Nucleus accumbens (tissue), 56 donors: ENCODE data around the gene TAS2R50.
A peak's percentile ranks its signal among the peaks of the same experiment; 100 is the strongest.
"Not testable (repeated sequence)": the region's sequence is repeated elsewhere in the genome, so short reads cannot be mapped to it uniquely, and the experiment has no call there.

Source experiments
- DNase-seq, 56 donors: peaks; one replicate each; lab custom pipeline; 2025; lab: John Stamatoyannopoulos, UW

The TAS2R50 gene, protein sequence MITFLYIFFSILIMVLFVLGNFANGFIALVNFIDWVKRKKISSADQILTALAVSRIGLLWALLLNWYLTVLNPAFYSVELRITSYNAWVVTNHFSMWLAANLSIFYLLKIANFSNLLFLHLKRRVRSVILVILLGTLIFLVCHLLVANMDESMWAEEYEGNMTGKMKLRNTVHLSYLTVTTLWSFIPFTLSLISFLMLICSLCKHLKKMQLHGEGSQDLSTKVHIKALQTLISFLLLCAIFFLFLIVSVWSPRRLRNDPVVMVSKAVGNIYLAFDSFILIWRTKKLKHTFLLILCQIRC

DNA sequence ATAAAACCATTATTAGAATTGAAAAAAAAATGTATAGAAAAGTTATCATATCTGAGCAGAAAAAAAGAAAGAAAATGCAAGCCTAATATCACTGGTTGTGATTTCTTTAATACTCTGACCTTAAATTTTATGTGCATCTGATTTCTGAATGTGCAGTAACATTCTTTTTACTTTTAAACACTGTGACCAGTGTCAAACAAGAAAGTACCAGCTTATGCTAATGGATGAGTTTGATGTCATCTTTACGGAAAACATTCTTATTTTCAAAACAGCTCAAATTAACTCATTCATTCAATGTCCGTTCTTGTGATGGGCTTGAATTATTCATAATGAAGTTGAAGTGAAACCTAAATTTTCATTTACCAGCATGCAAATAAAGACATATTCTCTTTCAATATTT is at the start of gene TAS2R50:
TAS2R50 (minus strand) TSS at position 101 of the 400 bp plus-strand sequence; CDS start at position 49, 52 bp downstream.
- DNase-seq: no peak

DNA sequence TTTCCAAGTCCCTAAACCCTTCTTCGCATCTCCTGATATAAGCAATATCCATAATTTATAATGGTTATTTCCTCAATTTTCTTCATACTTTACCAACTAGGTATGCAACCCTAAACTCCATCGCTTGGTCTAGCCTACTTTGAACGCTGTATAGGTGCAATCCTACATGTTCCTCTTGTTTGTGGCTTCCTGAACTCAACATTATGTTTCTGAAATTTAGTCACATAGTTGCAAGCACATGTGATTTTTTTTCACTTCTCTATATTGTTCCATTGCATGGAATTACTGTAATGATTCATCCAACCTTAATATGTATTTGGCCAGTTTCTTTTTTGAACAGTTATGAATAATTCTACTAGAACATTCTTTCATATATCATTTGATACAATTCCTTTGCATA is 47.2 kb upstream of the TAS2R50 start:
- DNase-seq: not testable (repeated sequence)

DNA sequence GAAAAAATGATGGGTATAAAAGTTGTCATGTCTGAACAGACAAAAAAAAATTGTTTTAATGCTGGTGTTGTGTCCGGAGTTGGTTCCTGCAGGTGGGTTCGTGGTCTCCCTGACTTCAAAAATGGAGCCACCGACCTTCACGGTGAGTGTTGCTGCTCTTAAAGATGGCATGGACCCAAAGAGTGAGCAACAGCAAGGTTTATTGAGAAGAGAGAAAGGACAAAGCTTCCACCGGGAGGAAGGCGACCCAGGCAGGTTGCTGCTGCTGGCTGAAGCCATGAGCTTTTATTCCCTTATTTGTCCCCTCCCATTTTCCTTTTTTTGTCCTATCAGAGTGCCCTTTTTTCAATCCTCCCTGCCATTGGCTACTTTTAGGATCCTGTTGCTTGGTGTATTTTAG is 44.6 kb upstream of the TAS2R50 start, which contains the start of gene TAS2R31:
TAS2R31 (minus strand) TSS at position 101 of the 400 bp plus-strand sequence; CDS start at position 29, 72 bp downstream.
- no peak for DNase-seq

DNA sequence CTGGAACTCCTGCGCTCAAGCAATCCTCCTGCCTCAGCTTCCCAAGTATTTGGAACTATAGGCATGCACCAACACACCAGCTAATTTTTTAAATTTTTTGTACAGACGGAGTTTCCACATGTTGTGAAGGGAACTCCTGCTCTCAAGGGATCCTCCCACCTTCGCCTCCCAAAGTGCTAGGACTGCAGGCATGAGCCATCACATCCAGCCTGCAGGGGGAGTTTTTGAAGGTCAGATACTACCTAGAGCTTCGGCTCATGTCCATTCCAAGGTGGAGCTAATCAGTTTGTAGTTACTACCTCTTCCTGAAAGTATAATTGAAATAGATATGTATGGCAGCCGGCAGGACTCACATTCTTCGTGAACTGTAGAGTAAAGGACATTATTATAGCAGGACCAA is 39.4 kb upstream of the TAS2R50 start:
- DNase-seq: no peak

DNA sequence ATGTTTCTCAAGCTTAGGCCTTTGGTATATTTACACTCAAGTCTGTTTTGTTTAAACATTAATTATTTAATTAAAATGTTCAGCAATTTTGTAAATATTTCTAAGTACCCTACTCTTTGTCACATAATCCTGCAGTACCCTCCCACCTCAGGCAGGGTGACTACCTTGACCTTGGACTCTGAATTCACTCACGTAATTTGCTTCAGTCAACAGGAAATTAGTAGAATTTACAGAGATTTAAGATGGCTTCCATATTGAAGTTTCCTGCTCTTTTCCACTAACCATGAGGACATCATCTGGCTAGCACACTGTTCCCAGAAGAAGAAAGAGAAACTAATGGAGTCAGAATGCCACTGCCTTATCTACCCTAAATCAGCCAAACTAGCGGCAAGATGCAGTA is 36.7 kb upstream of the TAS2R50 start:
- DNase-seq: no peak

DNA sequence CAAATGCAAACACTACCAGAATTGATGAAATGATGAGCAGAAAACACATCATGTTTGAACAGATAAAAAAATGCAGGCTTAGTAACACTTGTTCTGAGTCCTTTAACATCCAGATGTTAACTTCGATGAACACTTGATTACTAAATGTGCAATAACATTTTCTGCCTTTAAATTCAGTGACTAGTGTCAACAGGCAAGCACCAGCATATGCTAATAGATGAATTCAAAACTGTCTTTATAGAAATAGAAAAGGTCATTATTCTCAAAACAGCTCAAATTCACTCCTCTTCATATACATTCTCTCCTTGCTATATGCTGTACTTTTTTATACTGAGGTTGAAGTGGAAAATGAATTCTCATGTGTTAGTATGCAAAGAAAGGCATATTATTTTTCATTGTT is 35.8 kb upstream of the TAS2R50 start, which contains the start of gene TAS2R19:
TAS2R19 (minus strand) TSS at position 101 of the 400 bp plus-strand sequence; CDS start at position 52, 49 bp downstream.
- no peak for DNase-seq

DNA sequence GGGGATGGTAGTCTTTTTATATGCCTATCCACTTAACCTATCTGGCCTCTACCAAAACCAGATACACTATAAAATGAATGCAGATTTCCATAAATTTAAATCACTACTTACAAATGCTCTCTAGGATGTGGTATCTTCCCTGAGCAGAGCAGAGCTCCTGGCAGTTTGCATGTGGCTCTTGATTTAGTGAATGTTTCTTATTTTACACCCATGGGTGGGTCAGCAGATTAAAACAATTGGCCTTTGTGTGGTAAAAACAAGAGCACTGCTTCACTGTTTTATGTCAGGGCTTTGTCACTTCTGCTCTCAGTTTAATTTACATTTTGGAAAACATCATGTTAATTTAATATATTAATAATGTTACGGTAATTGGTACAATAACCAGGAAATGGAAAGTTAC is 30.2 kb upstream of the TAS2R50 start:
- DNase-seq: peak in 14 of 56 donors; percentile 2 to 30 (median 12)

DNA sequence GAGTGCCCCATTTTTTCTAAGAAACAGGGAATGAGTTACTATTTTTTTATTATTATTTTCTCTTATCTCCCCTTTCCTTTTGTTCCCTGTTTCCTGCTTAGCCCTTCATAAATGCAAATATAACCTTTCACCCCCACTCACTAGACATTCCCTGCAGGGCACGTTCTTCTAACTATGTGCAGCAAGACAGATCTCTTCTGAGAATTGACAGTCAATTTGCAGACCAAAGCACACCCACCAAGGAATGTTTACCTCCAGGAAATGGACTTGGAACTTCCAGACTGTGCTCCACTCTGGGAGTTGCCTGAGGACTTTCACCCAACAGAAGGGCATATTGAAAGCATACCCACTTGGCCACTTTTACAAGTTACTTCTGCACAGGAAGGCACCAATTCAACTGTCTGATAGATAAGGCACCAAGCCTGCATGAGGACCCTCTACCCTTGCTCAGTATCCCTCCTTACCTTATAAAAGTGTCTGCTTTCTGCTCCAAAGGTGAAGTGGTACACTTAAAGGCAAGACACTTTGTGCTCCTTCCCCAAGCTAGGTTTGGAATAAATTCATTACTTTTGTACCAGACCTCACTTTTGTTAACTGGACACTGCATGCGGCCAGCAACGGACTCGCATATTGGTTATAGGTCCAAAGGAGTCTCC is 29.2 kb upstream of the TAS2R50 start:
- no peak for DNase-seq

DNA sequence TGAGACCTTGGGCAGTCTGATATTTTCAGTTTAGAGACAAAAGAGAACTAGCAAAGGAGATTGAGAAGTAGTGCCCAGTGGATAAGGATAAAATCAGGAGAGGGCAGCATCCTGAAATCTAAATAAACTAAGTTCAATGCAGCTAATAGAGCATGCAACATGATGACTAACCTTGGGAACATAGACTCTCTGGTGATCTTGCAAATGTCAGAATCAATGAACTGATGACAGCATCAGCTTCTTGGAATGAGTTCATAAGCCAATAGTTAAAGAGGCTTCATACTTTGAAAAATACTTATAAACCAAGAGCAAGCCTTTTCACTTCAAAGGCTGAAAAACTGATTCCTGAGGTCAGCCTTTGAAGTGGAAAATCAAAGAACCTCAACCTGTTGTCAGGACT is 27.5 kb upstream of the TAS2R50 start:
- DNase-seq: no peak

DNA sequence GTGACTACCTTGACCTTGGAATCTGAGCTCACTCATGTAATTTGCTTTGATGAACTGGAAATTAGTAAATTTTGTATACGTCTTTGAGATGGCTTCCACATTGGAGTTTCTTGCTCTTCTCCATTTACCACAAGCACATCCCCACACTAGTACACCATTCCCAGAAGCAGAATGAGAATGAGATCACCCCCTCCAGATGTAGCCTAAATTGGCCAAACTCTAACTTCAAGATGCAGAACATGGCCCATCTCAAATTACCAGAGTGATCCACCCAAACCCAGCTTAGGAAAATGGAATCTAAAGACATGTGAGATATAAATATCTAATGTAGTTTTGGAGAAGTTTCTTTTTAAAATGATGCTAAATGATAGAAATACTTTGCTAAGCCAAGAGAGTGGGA is 20.9 kb upstream of the TAS2R50 start:
- no peak for DNase-seq

DNA sequence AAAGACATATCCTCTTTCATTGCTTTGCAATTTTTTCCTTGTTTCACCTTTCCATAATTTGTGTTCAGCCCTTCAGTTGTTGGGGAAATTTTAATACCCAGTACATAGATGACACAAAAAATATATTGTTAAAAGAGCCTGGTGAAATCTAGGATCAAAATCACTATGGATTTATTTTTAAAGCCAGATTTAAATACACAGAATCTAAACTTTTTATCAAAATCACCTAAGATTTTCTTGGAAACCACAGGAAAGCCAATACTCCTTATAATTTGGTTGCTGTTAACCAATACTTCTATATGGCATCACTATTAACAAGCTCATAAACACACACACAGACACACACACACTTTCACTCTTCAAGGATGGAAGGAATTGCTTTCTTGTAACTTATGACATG is 11.5 kb upstream of the TAS2R50 start, which contains the start of gene TAS2R20:
TAS2R20 (minus strand) TSS at position 101 of the 400 bp plus-strand sequence. CDS start 429 bp downstream, outside the sequence.
- no peak for DNase-seq

DNA sequence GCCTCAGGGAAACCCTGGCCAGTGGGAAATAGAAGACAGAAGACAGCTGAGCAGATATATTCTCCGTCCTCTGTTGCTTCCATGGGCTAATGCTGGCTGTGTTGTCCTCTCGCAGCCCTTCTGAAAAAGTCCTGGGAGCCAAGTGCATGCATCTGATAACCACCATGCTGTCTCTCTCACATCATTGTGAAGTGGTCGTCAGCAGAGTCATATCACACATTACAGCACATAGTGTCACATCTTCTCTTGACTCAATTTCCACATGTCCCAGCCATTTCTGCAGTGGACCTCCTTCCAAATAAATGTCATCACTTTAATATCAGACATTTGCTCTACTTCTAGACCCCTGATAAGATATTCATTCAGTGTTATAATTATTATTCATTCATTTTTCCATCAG is 7.6 kb upstream of the TAS2R50 start:
- DNase-seq: no peak

DNA sequence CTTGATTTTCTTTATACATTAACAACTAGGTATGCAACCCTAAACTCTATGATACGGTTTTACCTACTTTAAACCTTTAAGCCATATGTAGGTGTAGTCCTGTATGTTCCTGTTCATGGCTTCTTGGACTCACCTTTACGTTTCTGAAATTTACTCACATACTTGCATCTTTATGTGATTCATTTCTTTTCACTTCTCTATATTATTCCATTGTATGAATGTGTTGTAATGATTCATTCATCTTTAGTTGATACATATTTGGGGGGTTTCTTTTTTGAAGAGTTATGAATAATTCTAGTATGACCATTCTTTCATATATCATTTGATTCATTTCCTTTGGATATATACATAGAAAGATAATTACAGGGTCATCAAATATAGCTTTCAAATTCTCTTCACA is 2.4 kb upstream of the TAS2R50 start:
- DNase-seq: no peak

DNA sequence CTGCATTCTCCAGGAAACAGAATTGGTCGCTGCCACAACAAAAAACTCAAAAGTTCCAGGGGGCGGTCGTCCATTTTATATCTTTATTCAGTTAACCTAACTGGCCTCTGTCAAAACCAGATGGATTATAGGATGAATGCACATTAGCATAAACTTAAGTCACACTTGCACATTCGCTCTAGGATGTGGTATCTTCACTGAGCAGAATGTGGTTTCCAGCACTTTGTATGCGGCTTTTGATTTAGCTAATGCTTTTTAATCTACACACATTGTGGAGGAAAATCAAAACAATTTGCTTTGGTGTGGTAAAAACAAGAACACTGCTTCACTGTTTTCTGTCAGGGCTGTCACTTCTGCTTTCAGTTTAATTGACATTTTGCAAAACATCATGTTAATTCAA is 4.5 kb downstream of the TAS2R50 start:
- no peak for DNase-seq

DNA sequence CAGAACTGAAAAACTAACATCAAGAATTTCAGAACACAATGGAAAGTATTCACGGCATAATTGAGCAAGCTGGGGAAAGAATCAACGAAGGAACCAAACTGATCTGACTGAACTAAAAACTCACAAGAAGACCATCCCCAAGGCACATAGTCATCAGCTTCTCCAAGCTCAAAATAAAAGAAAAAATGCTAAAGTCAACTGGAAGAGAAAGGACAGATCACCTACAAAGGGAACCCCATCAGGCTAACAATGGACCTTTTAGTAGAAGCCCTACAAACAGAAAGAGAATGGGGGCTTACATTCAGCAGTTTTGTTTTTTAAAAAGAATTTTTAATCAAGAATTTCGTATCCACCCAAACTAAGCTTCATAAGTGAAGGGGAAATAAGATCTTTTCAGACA is 11.7 kb downstream of the TAS2R50 start:
- DNase-seq: no peak

DNA sequence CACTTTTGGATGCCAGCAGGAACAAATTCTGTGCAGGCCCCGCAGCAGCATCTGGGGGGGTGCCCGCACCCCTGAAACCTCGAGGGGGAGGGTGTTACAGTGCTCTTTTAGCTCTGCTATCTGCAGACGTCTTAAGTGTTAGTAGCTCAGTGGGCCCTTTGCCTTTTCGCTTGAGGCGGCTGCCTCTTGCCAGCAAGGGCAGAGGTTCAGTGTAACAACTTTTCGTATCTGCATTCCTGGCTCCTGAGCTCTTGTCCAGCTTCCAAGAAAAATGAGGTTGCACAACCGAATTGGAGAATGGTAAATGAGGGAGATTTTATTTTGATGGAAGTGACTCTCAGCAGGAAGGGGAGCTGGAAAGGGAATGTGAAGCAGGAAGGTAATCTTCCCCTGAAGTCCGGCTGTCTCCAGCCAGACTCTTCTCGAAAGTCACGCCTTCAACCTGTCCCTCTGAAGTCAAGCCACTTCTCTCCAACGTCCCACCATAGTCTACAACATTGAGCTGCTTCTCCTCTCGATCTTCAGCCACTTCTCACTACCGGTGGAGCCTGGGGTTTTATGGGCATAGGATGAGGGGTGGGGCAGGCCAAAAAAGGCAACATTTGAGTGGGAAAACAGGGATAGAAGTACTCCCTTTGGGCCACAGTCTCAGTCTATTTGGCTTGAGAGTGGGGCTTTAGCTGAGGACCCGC is 17.8 kb downstream of the TAS2R50 start:
- DNase-seq: no peak

DNA sequence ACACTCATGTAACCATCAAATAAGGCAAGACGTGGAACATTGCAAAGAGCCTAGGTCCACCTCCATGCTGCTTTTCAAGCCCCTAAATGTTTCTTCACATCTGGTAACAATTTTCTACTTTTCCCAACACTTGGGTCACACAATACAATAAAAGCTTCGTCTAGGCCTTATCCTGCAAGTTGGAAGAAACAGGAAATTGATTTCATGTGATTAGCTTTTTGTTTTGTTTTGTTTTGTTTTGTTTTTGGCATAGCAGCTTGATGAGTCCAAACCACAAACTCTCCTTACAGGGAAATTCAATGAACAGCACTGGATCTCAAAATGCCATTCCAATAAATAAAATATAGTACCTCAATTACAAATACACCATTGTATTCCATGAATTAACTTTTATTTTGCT is 19.3 kb downstream of the TAS2R50 start:
- DNase-seq: no peak

DNA sequence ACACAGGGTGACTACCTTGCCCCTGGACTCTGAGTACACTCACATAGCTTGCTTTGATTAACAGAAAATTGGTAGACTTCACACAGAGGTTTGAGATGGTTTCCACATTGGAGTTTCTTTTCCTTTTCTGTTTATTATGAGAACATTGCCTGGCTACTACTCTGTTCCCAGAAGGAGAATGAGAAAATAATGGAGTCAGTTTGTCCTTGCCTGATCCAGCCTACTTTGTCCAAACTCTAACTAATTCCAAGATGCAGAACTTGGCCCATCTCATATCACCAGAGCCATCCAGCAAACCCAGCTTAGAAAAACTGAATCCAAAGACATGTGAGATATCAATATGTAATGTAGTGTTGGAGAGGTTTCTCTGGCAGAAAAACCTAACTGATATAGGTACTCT is 20.4 kb downstream of the TAS2R50 start:
- no peak for DNase-seq

DNA sequence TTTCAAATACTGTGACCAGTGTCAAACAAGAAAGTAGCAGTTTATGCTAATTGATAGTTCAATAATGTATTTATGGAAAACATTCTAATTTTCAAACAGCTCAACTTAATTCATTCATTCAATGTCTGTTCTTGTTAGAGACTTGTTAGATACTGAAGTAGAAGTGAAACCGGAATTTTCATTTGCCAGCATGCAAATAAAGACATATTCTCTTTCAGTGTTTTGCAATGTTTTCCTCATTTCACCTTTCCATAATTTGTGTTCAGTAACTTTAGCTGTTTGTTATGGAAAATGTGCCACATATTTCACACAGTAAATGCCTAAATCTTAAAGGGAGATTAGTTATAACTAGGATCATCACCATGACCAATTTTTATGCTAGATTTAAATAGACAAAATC is 21.2 kb downstream of the TAS2R50 start:
- no peak for DNase-seq

DNA sequence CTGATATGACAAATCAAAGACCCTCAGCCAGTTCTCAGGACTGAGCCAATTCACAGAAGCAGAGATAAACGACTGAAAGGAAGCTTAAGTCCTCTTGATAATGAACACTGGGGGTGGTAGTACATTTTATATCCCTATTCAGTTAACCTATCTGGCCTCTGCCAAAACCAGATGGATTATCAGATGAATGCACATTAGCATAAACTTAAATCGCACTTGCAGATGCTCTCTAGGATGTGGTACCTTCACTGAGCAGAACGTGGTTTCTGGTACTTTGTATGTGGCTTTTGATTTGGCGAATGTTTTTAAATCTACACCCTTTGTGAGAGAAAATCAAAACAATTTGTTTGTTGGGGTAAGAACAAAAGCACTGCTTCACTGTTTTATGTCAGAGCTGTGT is 26.5 kb downstream of the TAS2R50 start:
- no peak for DNase-seq

DNA sequence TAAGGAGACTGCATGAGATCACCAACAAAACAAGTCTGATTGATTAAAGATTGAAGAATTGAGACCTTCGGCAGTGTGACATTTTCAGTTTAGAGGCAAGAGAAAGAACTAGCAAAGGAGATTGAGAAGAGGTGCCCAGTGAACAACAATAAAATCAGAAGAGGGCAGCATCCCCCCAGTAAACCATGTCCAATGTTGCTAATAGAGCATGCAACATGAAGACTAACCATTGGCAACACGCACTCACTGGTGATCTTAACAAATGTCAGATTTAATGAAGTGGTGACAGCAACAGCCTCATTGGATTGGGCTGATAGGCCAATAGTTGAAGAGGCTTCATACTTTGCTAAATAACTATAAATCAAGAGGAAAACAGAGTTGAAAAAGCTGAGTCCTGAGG is 26.9 kb downstream of the TAS2R50 start:
- DNase-seq: peak in 22 of 56 donors; percentile 2 to 44 (median 15)
